SJSA1 (cell line): ENCODE data around the gene BTC. TPM values are rescaled to one million over a fixed set of nuclear protein-coding genes. Genes with fewer than 3 reads are reported as not detected.

Experiments used
- DNase-seq, 2 experiments: peaks; one replicate each; pipeline ENCODE4 v3.0.0-alpha.2; 2015 to 2020; ENCODE audit warnings: low spot score in 2 of 2, low read depth in 1 of 2
- H3K27ac ChIP-seq: fragments of 250-450 bp; sonication (Bioruptor Pico); 2 replicates; pipeline ENCODE4 v1.5.1; 2020; ENCODE audit warnings: mild to moderate bottlenecking, moderate library complexity
- H3K27me3 ChIP-seq: fragments of 250-450 bp; sonication (Bioruptor Pico); replicated peaks from 2 replicates; pipeline ENCODE4 v1.5.1; 2020; ENCODE audit warnings: mild to moderate bottlenecking, moderate library complexity
- H3K36me3 ChIP-seq: fragments of 250-450 bp; sonication (Bioruptor Pico); 2 replicates; pipeline ENCODE4 v1.5.1; 2020; ENCODE audit warnings: mild to moderate bottlenecking
- H3K4me1 ChIP-seq: fragments of 250-450 bp; sonication (Bioruptor Pico); replicated peaks from 2 replicates; pipeline ENCODE4 v1.6.1; 2021; ENCODE audit warnings: mild to moderate bottlenecking
- H3K4me3 ChIP-seq: fragments of 250-450 bp; sonication (Bioruptor Pico); 2 replicates; pipeline ENCODE4 v1.5.1; 2020; ENCODE audit warnings: mild to moderate bottlenecking
- H3K9me3 ChIP-seq: fragments of 250-450 bp; sonication (Bioruptor Pico); replicated peaks from 2 replicates; pipeline ENCODE4 v1.5.1; 2020; ENCODE audit warnings: mild to moderate bottlenecking
- total RNA-seq: library from RNA; depleted of rRNA; stranded (reverse); fragments of >200 nt; shearing (Covaris generic); gene quantifications from 2 replicates; pipeline ENCODE4 v1.2.3, GENCODE V29; 2014

Gene BTC
- total RNA-seq, 1 experiment from 2014 or later, result not detected

- no peak overlapping the region for H3K27ac ChIP-seq
- no peaks in the 10 kb centered on the region for H3K36me3 ChIP-seq
- H3K4me1 ChIP-seq, result no peaks in the 10 kb centered on the region
- H3K9me3 ChIP-seq, result no peaks in the 10 kb centered on the region
- peaks cover 25% of the 10 kb centered on the region for H3K27me3 ChIP-seq
- H3K4me3 ChIP-seq, result no peak overlapping the region
- DNase-seq, result no peak
Observed at GRCh38 chr4:74789518-74789917, 4.8 kb downstream of the BTC start.

GRCh38 chr4:74777531-74777930 is 16.8 kb downstream of the BTC start:
- no peak overlapping the region for H3K27ac ChIP-seq
- H3K4me1 ChIP-seq, result no peaks in the 10 kb centered on the region
- H3K9me3 ChIP-seq, result no peaks in the 10 kb centered on the region
- H3K36me3 ChIP-seq, result no peaks in the 10 kb centered on the region
- no peak overlapping the region for H3K4me3 ChIP-seq
- no peaks in the 10 kb centered on the region for H3K27me3 ChIP-seq
- no peak for DNase-seq

GRCh38 chr4:74772783-74773182 is 21.5 kb downstream of the BTC start:
- H3K9me3 ChIP-seq, result no peaks in the 10 kb centered on the region
- no peak overlapping the region for H3K4me3 ChIP-seq
- H3K27ac ChIP-seq, result no peak overlapping the region
- no peaks in the 10 kb centered on the region for H3K4me1 ChIP-seq
- no peaks in the 10 kb centered on the region for H3K36me3 ChIP-seq
- no peak for DNase-seq
- H3K27me3 ChIP-seq, result no peaks in the 10 kb centered on the region

- H3K9me3 ChIP-seq, result no peaks in the 10 kb centered on the region
- DNase-seq, result no peak
Observed at GRCh38 chr4:74772106-74772505, 22.2 kb downstream of the BTC start.

DNA sequence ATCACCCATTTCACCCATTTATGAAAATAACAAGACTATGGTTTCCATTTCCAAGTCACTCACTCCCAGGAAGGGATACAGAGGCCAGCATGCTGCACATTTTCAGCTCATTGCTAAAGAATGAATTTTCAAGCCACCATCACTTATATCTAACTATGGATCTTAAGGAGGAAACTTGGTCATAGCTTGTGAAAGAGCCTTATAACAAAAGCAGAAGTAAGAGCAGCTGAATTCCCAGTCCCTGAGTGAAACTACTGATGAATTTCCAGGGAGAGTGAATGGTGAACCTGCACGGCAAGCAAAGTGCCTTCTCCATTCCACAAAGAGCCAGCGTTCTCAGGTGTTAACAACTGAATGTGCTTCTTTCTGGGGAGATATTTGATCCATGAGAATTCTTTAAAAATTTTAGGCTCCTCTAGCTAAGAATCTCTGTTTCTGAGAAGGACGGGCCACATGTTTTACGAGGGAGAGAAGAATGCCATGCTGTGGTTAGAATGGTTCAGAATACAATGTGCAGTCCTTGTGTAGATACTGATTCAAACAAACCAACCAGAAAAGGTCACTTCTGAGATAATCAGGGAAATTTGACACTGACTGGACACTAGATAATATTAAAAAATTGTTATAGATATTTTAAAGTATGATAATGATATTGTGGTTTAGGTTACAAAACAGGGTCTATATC is 24.0 kb downstream of the BTC start:
- H3K4me3 ChIP-seq, result no peak overlapping the region
- H3K36me3 ChIP-seq, result no peaks in the 10 kb centered on the region
- no peak overlapping the region for H3K27ac ChIP-seq
- no peaks in the 10 kb centered on the region for H3K4me1 ChIP-seq
- no peaks in the 10 kb centered on the region for H3K9me3 ChIP-seq
- DNase-seq, result no peak
- no peaks in the 10 kb centered on the region for H3K27me3 ChIP-seq

More at GRCh38 chr4:74772106-74772505, 22.2 kb downstream of the BTC start:
- H3K36me3 ChIP-seq, result no peaks in the 10 kb centered on the region
- H3K27me3 ChIP-seq, result no peaks in the 10 kb centered on the region
- H3K27ac ChIP-seq, result no peak overlapping the region
- no peak overlapping the region for H3K4me3 ChIP-seq
- H3K4me1 ChIP-seq, result no peaks in the 10 kb centered on the region

DNA sequence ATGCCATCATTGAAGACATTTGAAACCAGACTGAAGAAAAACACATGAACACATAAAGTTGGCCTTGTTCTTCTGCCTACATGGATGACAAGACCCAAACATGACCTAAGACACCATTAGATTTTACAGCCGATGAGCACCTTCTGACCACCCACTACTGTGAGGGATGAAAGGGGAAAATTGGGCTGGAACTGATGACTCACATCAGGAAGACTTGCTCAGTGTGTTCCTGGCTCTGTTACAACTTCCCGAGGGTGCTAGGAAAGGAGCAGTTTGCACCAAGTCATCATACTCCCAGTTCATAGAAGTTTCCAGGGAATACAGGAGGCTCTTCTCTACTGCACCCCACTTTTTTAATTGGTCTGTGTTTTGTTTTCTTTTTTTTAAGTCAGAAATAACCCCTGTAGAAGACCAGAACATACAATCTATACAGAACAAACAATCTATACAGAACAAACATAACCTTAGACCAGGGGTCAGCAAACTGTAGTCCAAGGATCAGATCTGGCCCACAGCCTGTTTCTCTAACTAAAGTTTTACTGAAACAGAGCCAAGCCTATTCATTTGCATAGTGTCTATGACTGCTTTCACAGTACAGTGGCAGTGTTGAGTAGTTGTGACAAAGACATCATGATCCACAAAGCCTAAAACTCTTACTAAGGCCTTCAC is 25.3 kb downstream of the BTC start:
- no peaks in the 10 kb centered on the region for H3K36me3 ChIP-seq
- H3K9me3 ChIP-seq, result no peaks in the 10 kb centered on the region
- H3K4me1 ChIP-seq, result no peaks in the 10 kb centered on the region
- H3K27ac ChIP-seq, result no peak overlapping the region
- no peaks in the 10 kb centered on the region for H3K27me3 ChIP-seq
- peak in 1 of 2 experiments; percentile 7 for DNase-seq
- H3K4me3 ChIP-seq, result no peak overlapping the region

DNA sequence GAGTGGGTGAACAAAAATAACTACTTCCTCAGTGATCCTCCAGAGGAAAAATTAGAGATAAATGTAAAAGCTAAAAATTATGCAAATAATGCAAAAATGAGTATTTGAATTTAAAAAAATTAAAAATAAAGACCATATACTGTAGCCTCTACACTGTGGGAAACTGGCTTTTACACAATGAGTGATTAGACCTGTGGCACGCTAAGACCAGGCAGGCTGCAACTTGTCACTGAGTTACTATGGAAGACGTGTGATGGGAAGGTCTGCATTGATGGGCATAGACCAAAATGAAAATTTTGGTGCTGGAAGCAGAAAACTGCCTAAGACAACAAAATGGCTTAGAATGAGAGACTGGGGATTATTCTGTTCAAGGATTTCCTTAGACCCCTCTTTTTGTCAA is 30.2 kb downstream of the BTC start:
- Histone ChIP-seq H3K4me1 (no peaks in the 10 kb centered on the region), H3K27me3 (no peaks in the 10 kb centered on the region), H3K36me3 (no peaks in the 10 kb centered on the region), H3K4me3 (no peak overlapping the region), H3K27ac (no peak overlapping the region), H3K9me3 (no peaks in the 10 kb centered on the region)
- DNase-seq, result no peak

GRCh38 chr4:74758551-74759145 is 35.7 kb downstream of the BTC start:
- no peaks in the 10 kb centered on the region for H3K4me1 ChIP-seq
- no peaks in the 10 kb centered on the region for H3K36me3 ChIP-seq
- H3K27ac ChIP-seq, result no peak overlapping the region
- DNase-seq, result no peak
- H3K4me3 ChIP-seq, result no peak overlapping the region
- no peaks in the 10 kb centered on the region for H3K9me3 ChIP-seq
- no peaks in the 10 kb centered on the region for H3K27me3 ChIP-seq

DNA sequence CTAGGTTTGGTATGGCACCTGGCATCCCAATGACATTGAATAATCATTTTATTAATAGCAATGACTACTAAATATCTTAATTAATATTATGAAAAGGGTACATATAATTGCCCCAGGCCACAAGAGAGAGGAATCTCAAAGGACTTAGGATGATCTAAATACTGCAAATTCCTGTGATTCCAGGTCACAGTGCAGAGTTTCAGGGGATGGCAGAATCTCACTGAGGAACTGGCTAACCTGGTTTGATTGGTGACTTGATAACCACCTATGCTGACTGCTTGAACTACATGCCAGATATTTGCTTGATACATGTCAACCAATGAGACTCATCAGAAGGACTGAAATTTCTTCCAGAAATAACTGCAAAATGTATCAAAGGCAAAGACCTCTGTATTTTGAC is 37.2 kb downstream of the BTC start:
- DNase-seq, result no peak
- H3K4me1 ChIP-seq, result no peaks in the 10 kb centered on the region

DNA sequence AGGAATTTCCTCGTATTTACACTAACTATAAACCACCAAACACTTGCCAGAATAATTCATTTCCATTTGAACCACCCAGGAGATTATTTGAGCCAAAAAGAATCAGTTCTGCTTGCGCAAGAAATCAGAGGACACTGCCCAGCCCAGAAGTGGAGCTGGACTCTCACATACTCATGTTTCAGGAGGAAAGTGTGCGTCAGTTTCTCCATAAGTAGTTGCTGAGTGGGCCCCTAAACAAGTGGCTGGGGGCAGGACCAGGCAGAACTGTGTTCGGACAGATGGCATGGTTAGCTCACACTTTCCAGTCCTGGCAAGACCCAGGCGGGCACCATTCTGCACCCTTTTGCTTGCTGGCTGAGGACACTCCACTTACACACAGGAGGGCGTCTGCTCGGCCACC is 38.8 kb downstream of the BTC start:
- DNase-seq, result no peak
- H3K36me3 ChIP-seq, result no peaks in the 10 kb centered on the region
- H3K27me3 ChIP-seq, result 0 out of 2 replicates have a peak, but pooled peaks cover 4% of the 10 kb centered on the region
- no peaks in the 10 kb centered on the region for H3K9me3 ChIP-seq
- H3K4me1 ChIP-seq, result no peaks in the 10 kb centered on the region
- no peak overlapping the region for H3K4me3 ChIP-seq
- H3K27ac ChIP-seq, result no peak overlapping the region

More for the DNA sequence above, 37.2 kb downstream of the BTC start:
- Histone ChIP-seq H3K9me3 (no peaks in the 10 kb centered on the region), H3K36me3 (no peaks in the 10 kb centered on the region), H3K4me3 (no peak overlapping the region), H3K27ac (no peak overlapping the region), H3K27me3 (no peaks in the 10 kb centered on the region)

DNA sequence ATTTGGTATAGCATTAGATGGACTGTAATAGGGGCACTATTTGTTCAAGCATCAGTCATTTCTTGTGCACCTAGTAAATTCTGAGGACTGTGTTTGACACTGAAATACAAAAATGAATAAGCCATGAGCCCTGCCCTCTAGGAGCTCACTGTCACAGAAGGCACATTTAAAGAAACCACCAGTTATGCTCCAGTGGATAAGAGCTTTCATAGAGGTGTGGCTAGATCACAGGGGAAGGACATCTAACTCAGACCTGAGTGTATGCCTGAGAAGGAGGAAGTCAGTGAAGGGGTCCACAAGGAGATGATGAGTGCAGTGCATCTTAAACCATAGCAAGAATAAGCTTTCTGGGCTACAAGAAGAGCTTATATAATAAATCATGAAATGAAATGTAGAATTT is 40.1 kb downstream of the BTC start:
- H3K27ac ChIP-seq, result no peak overlapping the region
- no peaks in the 10 kb centered on the region for H3K9me3 ChIP-seq
- no peaks in the 10 kb centered on the region for H3K36me3 ChIP-seq
- no peak for DNase-seq
- 0 out of 2 replicates have a peak, but pooled peaks cover 4% of the 10 kb centered on the region for H3K27me3 ChIP-seq
- no peak overlapping the region for H3K4me3 ChIP-seq
- H3K4me1 ChIP-seq, result no peaks in the 10 kb centered on the region

DNA sequence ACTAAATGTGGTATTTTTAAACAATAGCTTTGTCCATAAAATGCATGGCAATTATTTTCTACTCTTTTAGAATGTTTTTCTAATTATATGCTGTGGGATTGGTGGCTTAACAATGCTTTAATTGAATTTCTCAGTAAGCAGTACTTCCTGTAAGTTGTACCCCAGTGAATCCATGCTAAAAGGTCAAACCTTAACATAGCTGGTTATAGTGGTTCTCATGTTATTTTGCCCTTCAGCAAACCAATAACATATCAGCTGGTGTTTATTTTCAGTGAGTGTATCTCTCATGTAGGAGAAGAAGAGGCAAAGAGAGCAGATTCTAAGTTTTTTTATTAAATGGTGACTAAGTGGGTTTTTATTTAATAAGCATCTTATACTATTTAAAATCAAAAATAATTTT is 41.5 kb downstream of the BTC start:
- no peak for DNase-seq

GRCh38 chr4:74751856-74752255 is 42.5 kb downstream of the BTC start:
- no peak for DNase-seq
- Histone ChIP-seq H3K9me3 (no peaks in the 10 kb centered on the region), H3K27me3 (0 out of 2 replicates have a peak, but pooled peaks cover 4% of the 10 kb centered on the region), H3K4me1 (no peaks in the 10 kb centered on the region), H3K4me3 (no peak overlapping the region), H3K36me3 (no peaks in the 10 kb centered on the region), H3K27ac (no peak overlapping the region)

More for the DNA sequence above, 41.5 kb downstream of the BTC start:
- Histone ChIP-seq H3K4me1 (no peaks in the 10 kb centered on the region), H3K36me3 (no peaks in the 10 kb centered on the region), H3K27ac (no peak overlapping the region), H3K9me3 (no peaks in the 10 kb centered on the region), H3K4me3 (no peak overlapping the region), H3K27me3 (0 out of 2 replicates have a peak, but pooled peaks cover 4% of the 10 kb centered on the region)

- Histone ChIP-seq H3K9me3 (no peaks in the 10 kb centered on the region), H3K4me3 (no peak overlapping the region), H3K27me3 (0 out of 2 replicates have a peak, but pooled peaks cover 4% of the 10 kb centered on the region), H3K27ac (no peak overlapping the region), H3K4me1 (no peaks in the 10 kb centered on the region), H3K36me3 (no peaks in the 10 kb centered on the region)
- DNase-seq, result no peak
Observed at GRCh38 chr4:74751247-74751646, 43.1 kb downstream of the BTC start.
